ENCODE data around the gene GBP6. TPM values are rescaled to one million over a fixed set of nuclear protein-coding genes. Genes with fewer than 3 reads are reported as not detected.
"Not testable (repeated sequence)": the region's sequence is repeated elsewhere in the genome, so short reads cannot be mapped to it uniquely, and the experiment has no call there.

Gene GBP6
- polyA plus RNA-seq, 1 donor: not detected

- DNase-seq: not testable (repeated sequence)
These were observed 10.0 kb downstream of the GBP6 start for GRCh38 chr1:89373810-89374209.

GRCh38 chr1:89378001-89378400 lies 14.1 kb downstream of the GBP6 start:
- DNase-seq: no peak

GRCh38 chr1:89381618-89382017 lies 17.8 kb downstream of the GBP6 start:
- DNase-seq: no peak

- no peak for DNase-seq
These were observed 18.6 kb downstream of the GBP6 start for GRCh38 chr1:89382479-89382878.

- DNase-seq: no peak
These were observed 19.3 kb downstream of the GBP6 start for GRCh38 chr1:89383185-89383584.

- no peak for DNase-seq
These were observed 26.8 kb downstream of the GBP6 start for GRCh38 chr1:89390707-89391106.

- no peak for DNase-seq
These were observed 27.8 kb downstream of the GBP6 start for GRCh38 chr1:89391686-89392085.

- no peak for DNase-seq
These were observed 31.0 kb downstream of the GBP6 start for GRCh38 chr1:89394851-89395250.

GRCh38 chr1:89396902-89397301 lies 33.0 kb downstream of the GBP6 start:
- no peak for DNase-seq

GRCh38 chr1:89405275-89405929 lies 41.5 kb downstream of the GBP6 start:
- no peak for DNase-seq

GRCh38 chr1:89407360-89407759 lies 43.5 kb downstream of the GBP6 start:
- DNase-seq: no peak

- not testable (repeated sequence) for DNase-seq
These were observed 43.9 kb downstream of the GBP6 start for GRCh38 chr1:89407768-89408167.

GRCh38 chr1:89425056-89425455 lies 61.2 kb downstream of the GBP6 start:
- no peak for DNase-seq

- DNase-seq: no peak
These were observed 65.2 kb downstream of the GBP6 start for GRCh38 chr1:89429062-89429461.

GRCh38 chr1:89429681-89430080 lies 65.8 kb downstream of the GBP6 start:
- DNase-seq: not testable (repeated sequence)

GRCh38 chr1:89433421-89433820 lies 69.6 kb downstream of the GBP6 start:
- DNase-seq: no peak

- not testable (repeated sequence) for DNase-seq
These were observed 70.4 kb downstream of the GBP6 start for GRCh38 chr1:89434058-89434780.

Other genes with a start within 250 kb of the GBP6 start
- 1.3 TPM for gene GBP2, start 237.9 kb upstream of the GBP6 start, polyA plus RNA-seq (ENCODE audit: insufficient read length)
- gene GBP7, start 188.1 kb upstream of the GBP6 start, polyA plus RNA-seq (ENCODE audit: insufficient read length): not detected
- gene GBP4, start 165.1 kb upstream of the GBP6 start, polyA plus RNA-seq (ENCODE audit: insufficient read length): 4.4 TPM
- 0.34 TPM for gene GBP5, start 91.2 kb upstream of the GBP6 start, polyA plus RNA-seq (ENCODE audit: insufficient read length)
- 3.0 TPM for gene LRRC8B, start 160.8 kb downstream of the GBP6 start, polyA plus RNA-seq (ENCODE audit: insufficient read length)

Measured in hindlimb muscle (tissue), 1 donor.